Forelimb muscle (tissue), 1 donor: ENCODE measurements around the gene KDELR1. TPM values are rescaled to one million over a fixed set of nuclear protein-coding genes. Genes with fewer than 3 reads are reported as not detected.

ENCODE experiments used
- DNase-seq: peaks from one replicate; pipeline ENCODE4 v3.0.0-alpha.2; 2013; ENCODE audit warnings: low read depth
- polyA plus RNA-seq: library from polyadenylated mRNA; unstranded; fragments of 120-200 nt; gene quantifications from one replicate; pipeline ENCODE4 v1.2.1, GENCODE V29; 2013; ENCODE audit not compliant: insufficient read length

KDELR1 gene
- polyA plus RNA-seq, 1 donor, result 109 TPM

- no peak for DNase-seq
These were observed 49.0 kb downstream of the KDELR1 start for GRCh38 chr19:48342414-48342738.

GRCh38 chr19:48341515-48342413 lies 49.6 kb downstream of the KDELR1 start:
- DNase-seq, result no peak

GRCh38 chr19:48340995-48341394 lies 50.4 kb downstream of the KDELR1 start:
- no peak for DNase-seq

GRCh38 chr19:48338802-48339503 lies 52.4 kb downstream of the KDELR1 start:
- no peak for DNase-seq

- no peak for DNase-seq
These were observed 53.0 kb downstream of the KDELR1 start for GRCh38 chr19:48338253-48338755.

GRCh38 chr19:48333467-48334384 lies 57.6 kb downstream of the KDELR1 start:
- no peak for DNase-seq

- DNase-seq, result peak; percentile 92
These were observed 58.5 kb downstream of the KDELR1 start for GRCh38 chr19:48332662-48333466.

Other genes starting within 250 kb of the KDELR1 start
- 21.7 TPM for gene LIG1, start 221.2 kb downstream of the KDELR1 start, polyA plus RNA-seq
- 4.5 TPM for gene ZSWIM9, start 220.9 kb downstream of the KDELR1 start, polyA plus RNA-seq
- 36.1 TPM for gene CARD8, start 135.6 kb downstream of the KDELR1 start, polyA plus RNA-seq
- 1.9 TPM for gene ZNF114, start 121.5 kb downstream of the KDELR1 start, polyA plus RNA-seq
- gene EMP3, start 66.0 kb downstream of the KDELR1 start, polyA plus RNA-seq, result 143 TPM
- gene TMEM143, start 27.6 kb downstream of the KDELR1 start, polyA plus RNA-seq, result 18.6 TPM
- not detected for gene SYNGR4, start 27.2 kb downstream of the KDELR1 start, polyA plus RNA-seq
- gene GRIN2D, start 2.1 kb upstream of the KDELR1 start, polyA plus RNA-seq, result 1.4 TPM
- gene GRWD1, start 54.4 kb upstream of the KDELR1 start, polyA plus RNA-seq, result 23.2 TPM
- 0.81 TPM for gene KCNJ14, start 64.0 kb upstream of the KDELR1 start, polyA plus RNA-seq
- 45.7 TPM for gene CYTH2, start 77.8 kb upstream of the KDELR1 start, polyA plus RNA-seq
- gene LMTK3, start 120.3 kb upstream of the KDELR1 start, polyA plus RNA-seq, result not detected
- 0.10 TPM for gene SULT2B1, start 160.6 kb upstream of the KDELR1 start, polyA plus RNA-seq
- gene SPACA4, start 215.2 kb upstream of the KDELR1 start, polyA plus RNA-seq, result not detected
- not detected for gene FAM83E, start 223.5 kb upstream of the KDELR1 start, polyA plus RNA-seq
- gene RPL18, start 227.6 kb upstream of the KDELR1 start, polyA plus RNA-seq, result 1,725 TPM
- gene SPHK2, start 228.0 kb upstream of the KDELR1 start, polyA plus RNA-seq, result 9.0 TPM
- gene DBP, start 245.8 kb upstream of the KDELR1 start, polyA plus RNA-seq, result 5.2 TPM